Measurements from ENCODE around the gene MYO10. TPM values are rescaled to one million over a fixed set of nuclear protein-coding genes. Genes with fewer than 3 reads are reported as not detected.

The MYO10 gene
- total and polyA plus RNA-seq, 2 donors (not counting 3 experiments of a cell fraction or from before 2014, with no cell fraction given), result 36.0 to 148 TPM

GRCh38 chr5:16974981-16975380, 38.9 kb upstream of the MYO10 start:
- Histone ChIP-seq H3K79me2 (ENCODE audit: control insufficient read depth, insufficient read depth, low read length) (no peaks in the 10 kb centered on the region), H3K9ac (replicated peaks; ENCODE audit: extremely low read depth, insufficient read depth, low read length) (no peak overlapping the region), H3K36me3 (ENCODE audit: control insufficient read depth in 2 of 2, extremely low read depth in 1 of 2, insufficient read depth in 2 of 2, low read length in 2 of 2) (no peaks in the 10 kb centered on the region), H3K4me3 (replicated peaks in 1 of 3; ENCODE audit: insufficient read depth in 1 of 3, low read depth in 1 of 3, low read length in 3 of 3) (no peak overlapping the region), H2AFZ (ENCODE audit: low read depth, low read length) (no peak overlapping the region), H3K4me1 (ENCODE audit: control insufficient read depth, extremely low read depth, insufficient read depth, low read length) (no peaks in the 10 kb centered on the region), H3K4me2 (ENCODE audit: insufficient read depth, low read length) (no peak overlapping the region), H3K27me3 (ENCODE audit: control insufficient read depth in 2 of 2, insufficient read depth in 2 of 2, low read length in 2 of 2) (no peaks in the 10 kb centered on the region), H3K9me3 (replicated peaks; ENCODE audit: control insufficient read depth, insufficient read depth, low read length) (no peaks in the 10 kb centered on the region), H3K27ac (ENCODE audit: insufficient read depth, low read depth, low read length) (no peak overlapping the region), H3K9me1 (replicated peaks; ENCODE audit: control insufficient read depth, extremely low read depth, insufficient read depth, low read length) (no peaks in the 10 kb centered on the region), H4K20me1 (replicated peaks; ENCODE audit: control insufficient read depth, extremely low read depth, insufficient read depth, low read length) (no peaks in the 10 kb centered on the region)
- FAIRE-seq (no peak), DNase-seq (ENCODE audit: low read depth, low spot score) (no peak)
- POLR2A ChIA-PET, result no interaction called here
- TF ChIP-seq FOS (IDR thresholded peaks at IDR 0.05; ENCODE audit: borderline replicate concordance, insufficient read depth, low read length), result no peak
- no peak for TF ChIP-seq EZH2 (IDR thresholded peaks at IDR 0.05; ENCODE audit: borderline replicate concordance, low read depth, low read length, severe bottlenecking)
- TF ChIP-seq JUN (IDR thresholded peaks at IDR 0.05; ENCODE audit: borderline replicate concordance, insufficient read depth, insufficient read length, low read depth), result no peak
- no peak for TF ChIP-seq MYC (IDR thresholded peaks at IDR 0.05; ENCODE audit: low read depth, low read length)
- no peak for TF ChIP-seq POLR2AphosphoS5 (IDR thresholded peaks at IDR 0.05; ENCODE audit: insufficient read depth, low read depth, low read length)
- no peak for TF ChIP-seq POLR2A (IDR thresholded peaks at IDR 0.05; ENCODE audit: low read depth, low read length)
- no peak for TF ChIP-seq CTCF (IDR thresholded peaks at IDR 0.05; ENCODE audit: extremely low read depth in 1 of 2, insufficient read depth in 1 of 2, low read depth in 1 of 2, low read length in 2 of 2)
- TF ChIP-seq GATA2 (IDR thresholded peaks at IDR 0.05; ENCODE audit: insufficient read depth, insufficient read length, low read depth, low read length), result no peak
- TF ChIP-seq MAX (IDR thresholded peaks at IDR 0.05; ENCODE audit: insufficient read depth, insufficient read length), result no peak
- dilution Hi-C loops (cut with MboI; ENCODE audit: extremely low pct_ligation_motif_present, low sequenced_read_pairs) (no loop called here), intact Hi-C loops (cut with micrococcal nuclease) (no loop called here)
- CTCF ChIA-PET, result interaction anchor here (1.8 kb wide), 1 partner anchor 158 kb away, joined by 4 read pairs; no protein-coding TSS in a partner anchor
- no TSS peak for BruUV-seq (replicated peaks)
